HEK293 (cell line): ENCODE data around the gene CBX8.
A peak's percentile ranks its signal among the peaks of the same experiment; 100 is the strongest.

ENCODE experiments used
- CTCF ChIA-PET: fragments of 350-600 bp; formaldehyde crosslinking; extraction: SDS; loops from one replicate; lab custom pipeline; 2021; ENCODE audit warnings: antibody characterized with exemption; lab: Yijun Ruan, JAX
- POLR2A ChIA-PET: fragments of 300-600 bp; formaldehyde crosslinking; extraction: SDS; loops from one replicate; lab custom pipeline; 2020; ENCODE audit warnings: antibody characterized with exemption, inconsistent platforms; lab: Yijun Ruan, JAX
- H3K27ac ChIP-seq: fragments of 200-500 bp; sonication (Bioruptor generic); 2 replicates; pipeline ENCODE4 v1.5.1; 2014; ENCODE audit warnings: low read depth, low read length, control low read depth, inconsistent platforms; ENCODE audit errors: extremely low read depth
- H3K36me3 ChIP-seq, 2 experiments: fragments of 200-500 bp in 1 of 2; sonication (Bioruptor generic) in 1 of 2; 1 replicate in 1 of 2; 2 replicates in 1 of 2; pipeline ENCODE4 v1.5.1; 2014 to 2017; ENCODE audit warnings: inconsistent platforms in 2 of 2, low read length in 2 of 2; ENCODE audit not compliant: control insufficient read depth in 2 of 2, insufficient read depth in 1 of 2
- H3K4me1 ChIP-seq: fragments of 200-500 bp; sonication (Bioruptor generic); 2 replicates; pipeline ENCODE4 v1.5.1; 2014; ENCODE audit warnings: mild to moderate bottlenecking, low read length, inconsistent platforms; ENCODE audit not compliant: control insufficient read depth, insufficient read depth
- H3K4me3 ChIP-seq: 2 replicates; pipeline ENCODE4 v1.5.1; 2011; ENCODE audit warnings: low read depth, mild to moderate bottlenecking, control low read depth, low read length, moderate library complexity
- H3K9me3 ChIP-seq: fragments of 200-500 bp; sonication (Bioruptor generic); 2 replicates; pipeline ENCODE4 v1.5.1; 2014; ENCODE audit warnings: low read depth, low read length, inconsistent platforms; ENCODE audit not compliant: control insufficient read depth, insufficient read depth
- GLIS2 ChIP-seq: fragments of 450-650 bp; formaldehyde crosslinking; IDR thresholded peaks from 2 replicates; pipeline ENCODE4 v1.5.1; 2016; ENCODE audit warnings: missing biosample characterization, missing genetic modification characterization
- HOXD13 ChIP-seq: sonication (generic); formaldehyde crosslinking; IDR thresholded peaks from 2 replicates; pipeline ENCODE4 v1.8.0; 2022; ENCODE audit warnings: missing genetic modification reagents, borderline replicate concordance
- IKZF3 ChIP-seq: fragments of 450-650 bp; IDR thresholded peaks from 2 replicates; pipeline ENCODE4 v1.5.0; 2018; ENCODE audit warnings: missing biosample characterization, mild to moderate bottlenecking, missing genetic modification characterization, moderate library complexity
- SALL2 ChIP-seq: fragments of 450-650 bp; formaldehyde crosslinking; IDR thresholded peaks from 2 replicates; pipeline ENCODE4 v1.5.0; 2017; ENCODE audit warnings: missing biosample characterization, mild to moderate bottlenecking, missing genetic modification characterization, borderline replicate concordance
- SP3 ChIP-seq: fragments of 450-650 bp; formaldehyde crosslinking; IDR thresholded peaks from 2 replicates; pipeline ENCODE4 v1.5.1; 2016; ENCODE audit warnings: missing biosample characterization, missing genetic modification characterization
- ZBTB10 ChIP-seq: fragments of 450-650 bp; formaldehyde crosslinking; IDR thresholded peaks from 2 replicates; pipeline ENCODE4 v1.5.1; 2016; ENCODE audit warnings: missing biosample characterization, missing genetic modification characterization
- ZBTB11 ChIP-seq: fragments of 450-650 bp; formaldehyde crosslinking; conservative IDR thresholded peaks from 2 replicates; pipeline ENCODE4 v1.5.1; 2016; ENCODE audit warnings: low read depth, missing biosample characterization, missing genetic modification characterization
- ZBTB21 ChIP-seq: fragments of 450-650 bp; formaldehyde crosslinking; IDR thresholded peaks from 2 replicates; pipeline ENCODE4 v1.5.1; 2017; ENCODE audit warnings: missing biosample characterization, missing genetic modification characterization
- ZBTB48 ChIP-seq: fragments of 450-650 bp; formaldehyde crosslinking; IDR thresholded peaks from 2 replicates; pipeline ENCODE4 v1.5.1; 2016; ENCODE audit warnings: missing biosample characterization, missing genetic modification characterization
- ZFP37 ChIP-seq: fragments of 450-650 bp; formaldehyde crosslinking; IDR thresholded peaks from 2 replicates; pipeline ENCODE4 v1.5.1; 2016; ENCODE audit warnings: missing biosample characterization, missing genetic modification characterization
- ZIC2 ChIP-seq: fragments of 450-650 bp; formaldehyde crosslinking; IDR thresholded peaks from 2 replicates; pipeline ENCODE4 v1.5.1; 2016; ENCODE audit warnings: missing biosample characterization, missing genetic modification characterization
- ZNF121 ChIP-seq: fragments of 450-650 bp; formaldehyde crosslinking; IDR thresholded peaks from 2 replicates; pipeline ENCODE4 v1.5.1; 2016; ENCODE audit warnings: missing biosample characterization, missing genetic modification characterization
- ZNF138 ChIP-seq: fragments of 450-650 bp; formaldehyde crosslinking; IDR thresholded peaks from 2 replicates; pipeline ENCODE4 v1.5.1; 2016; ENCODE audit warnings: missing biosample characterization, missing genetic modification characterization, borderline replicate concordance
- ZNF223 ChIP-seq: fragments of 450-650 bp; formaldehyde crosslinking; IDR thresholded peaks from 2 replicates; pipeline ENCODE4 v1.5.1; 2016; ENCODE audit warnings: missing biosample characterization, missing genetic modification characterization
- ZNF302 ChIP-seq: fragments of 450-650 bp; formaldehyde crosslinking; IDR thresholded peaks from 2 replicates; pipeline ENCODE4 v1.5.1; 2016; ENCODE audit warnings: missing biosample characterization, missing genetic modification characterization, low read depth
- ZNF843 ChIP-seq: fragments of 450-650 bp; formaldehyde crosslinking; IDR thresholded peaks from 2 replicates; pipeline ENCODE4 v1.5.1; 2016; ENCODE audit warnings: missing biosample characterization, missing genetic modification characterization
- ZSCAN23 ChIP-seq: fragments of 450-650 bp; formaldehyde crosslinking; IDR thresholded peaks from 2 replicates; pipeline ENCODE4 v1.5.1; 2016; ENCODE audit warnings: missing biosample characterization, missing genetic modification characterization
- ZSCAN5A ChIP-seq: fragments of 450-650 bp; formaldehyde crosslinking; IDR thresholded peaks from 2 replicates; pipeline ENCODE4 v1.5.1; 2016; ENCODE audit warnings: missing biosample characterization, missing genetic modification characterization
- TF ChIP-seq, protein P1 (sequence below): fragments of 450-650 bp; formaldehyde crosslinking; IDR thresholded peaks from 2 replicates; pipeline ENCODE4 v1.5.1; 2016; ENCODE audit warnings: missing biosample characterization, missing genetic modification characterization

Gene CBX8

GRCh38 chr17:79781736-79782575 lies 14.9 kb downstream of the CBX8 start:
- H3K4me3 ChIP-seq: no peak overlapping the region
- H3K4me1 ChIP-seq: peaks cover 13% of the 10 kb centered on the region
- TF ChIP-seq, protein P1, sequence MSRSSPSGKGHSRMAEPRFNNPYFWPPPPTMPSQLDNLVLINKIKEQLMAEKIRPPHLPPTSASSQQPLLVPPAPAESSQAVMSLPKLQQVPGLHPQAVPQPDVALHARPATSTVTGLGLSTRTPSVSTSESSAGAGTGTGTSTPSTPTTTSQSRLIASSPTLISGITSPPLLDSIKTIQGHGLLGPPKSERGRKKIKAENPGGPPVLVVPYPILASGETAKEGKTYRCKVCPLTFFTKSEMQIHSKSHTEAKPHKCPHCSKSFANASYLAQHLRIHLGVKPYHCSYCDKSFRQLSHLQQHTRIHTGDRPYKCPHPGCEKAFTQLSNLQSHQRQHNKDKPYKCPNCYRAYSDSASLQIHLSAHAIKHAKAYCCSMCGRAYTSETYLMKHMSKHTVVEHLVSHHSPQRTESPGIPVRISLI (tag by site-specific recombination): no peak
- peak; percentile 56 for TF ChIP-seq GLIS2
- ChIA-PET CTCF (interaction anchor here (1.0 to 1.6 kb wide), 3 partner anchors 8 to 40 kb away, joined by 3 to 14 read pairs (median 4); no protein-coding TSS in a partner anchor), POLR2A (interaction anchor here (0.5 to 1.9 kb wide), 5 partner anchors 11 to 57 kb away, joined by 3 to 8 read pairs (median 5); partner anchors contain the start of genes CBX4 and CBX8)
- no peaks in the 10 kb centered on the region for H3K9me3 ChIP-seq
- no peak overlapping the region for H3K27ac ChIP-seq
- H3K36me3 ChIP-seq: peaks cover 14 to 66% of the 10 kb centered on the region in 2 experiments; a peak in 2 of 3 replicates

GRCh38 chr17:79781012-79781650 lies 15.7 kb downstream of the CBX8 start:
- ChIA-PET CTCF (interaction anchor here (1.0 to 2.7 kb wide), 4 partner anchors 9 to 40 kb away, joined by 3 to 14 read pairs (median 7); no protein-coding TSS in a partner anchor), POLR2A (interaction anchor here (1.0 to 1.5 kb wide), 4 partner anchors 11 to 58 kb away, joined by 3 to 8 read pairs (median 4); partner anchors contain the start of genes CBX4 and CBX8)
- H3K4me3 ChIP-seq: no peak overlapping the region
- no peak overlapping the region for H3K27ac ChIP-seq
- no peak for TF ChIP-seq ZIC2 (tag by site-specific recombination)
- no peak for TF ChIP-seq ZBTB21
- TF ChIP-seq ZNF843 (tag by site-specific recombination): no peak
- no peak for TF ChIP-seq SALL2 (tag by site-specific recombination)
- no peak for TF ChIP-seq ZBTB48 (tag by site-specific recombination)
- no peak for TF ChIP-seq ZFP37 (tag by site-specific recombination)
- TF ChIP-seq ZNF121 (tag by site-specific recombination): no peak
- no peak for TF ChIP-seq SP3 (tag by site-specific recombination)
- no peak for TF ChIP-seq IKZF3 (tag by site-specific recombination)
- no peak for TF ChIP-seq ZSCAN23
- TF ChIP-seq ZBTB11 (tag by site-specific recombination): no peak
- TF ChIP-seq HOXD13 (CRISPR knock-in tag): no peak
- no peak for TF ChIP-seq ZNF138 (tag by site-specific recombination)
- no peak for TF ChIP-seq ZNF223 (tag by site-specific recombination)
- no peak for TF ChIP-seq ZSCAN5A (tag by site-specific recombination)
- no peak for TF ChIP-seq ZNF302 (tag by site-specific recombination)
- no peak for TF ChIP-seq ZBTB10 (tag by site-specific recombination)
- no peaks in the 10 kb centered on the region for H3K9me3 ChIP-seq
- H3K36me3 ChIP-seq: peaks cover 14 to 66% of the 10 kb centered on the region in 2 experiments; a peak in 2 of 3 replicates
- H3K4me1 ChIP-seq: peaks cover 21% of the 10 kb centered on the region
